ENCODE measurements around the gene PVALEF. TPM values are rescaled to one million over a fixed set of nuclear protein-coding genes. Genes with fewer than 3 reads are reported as not detected.

Gene PVALEF
- total and polyA plus RNA-seq, 2 of the 13 experiments (the other 11 are each of a cell fraction or from before 2014, with no cell fraction given) = 0.18 TPM

- TF ChIP-seq, protein P1, sequence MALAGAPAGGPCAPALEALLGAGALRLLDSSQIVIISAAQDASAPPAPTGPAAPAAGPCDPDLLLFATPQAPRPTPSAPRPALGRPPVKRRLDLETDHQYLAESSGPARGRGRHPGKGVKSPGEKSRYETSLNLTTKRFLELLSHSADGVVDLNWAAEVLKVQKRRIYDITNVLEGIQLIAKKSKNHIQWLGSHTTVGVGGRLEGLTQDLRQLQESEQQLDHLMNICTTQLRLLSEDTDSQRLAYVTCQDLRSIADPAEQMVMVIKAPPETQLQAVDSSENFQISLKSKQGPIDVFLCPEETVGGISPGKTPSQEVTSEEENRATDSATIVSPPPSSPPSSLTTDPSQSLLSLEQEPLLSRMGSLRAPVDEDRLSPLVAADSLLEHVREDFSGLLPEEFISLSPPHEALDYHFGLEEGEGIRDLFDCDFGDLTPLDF (CRISPR knock-in tag; IDR thresholded peaks at IDR 0.05) = no peak; the same call in 1 of the 2 replicates
- TF ChIP-seq, protein P2, sequence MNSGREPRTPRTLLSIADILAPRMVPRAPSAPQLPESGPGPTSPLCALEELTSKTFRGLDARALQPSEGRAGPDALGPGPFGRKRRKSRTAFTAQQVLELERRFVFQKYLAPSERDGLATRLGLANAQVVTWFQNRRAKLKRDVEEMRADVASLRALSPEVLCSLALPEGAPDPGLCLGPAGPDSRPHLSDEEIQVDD (CRISPR knock-in tag; IDR thresholded peaks at IDR 0.05; ENCODE audit: borderline replicate concordance) = no peak
- TF ChIP-seq TMF1 (CRISPR knock-in tag; IDR thresholded peaks at IDR 0.05; ENCODE audit: low read depth) (peak; percentile 94; the same call in 1 of the 2 replicates), REPIN1 (CRISPR knock-in tag; IDR thresholded peaks at IDR 0.05; ENCODE audit: borderline replicate concordance, low read depth) (peak; percentile 69; the same call in 1 of the 2 replicates), ZNF331 (CRISPR knock-in tag; IDR thresholded peaks at IDR 0.05) (peak; percentile 84), ZNF138 (CRISPR knock-in tag; IDR thresholded peaks at IDR 0.05; ENCODE audit: low read depth) (peak; percentile 4; the same call in 1 of the 2 replicates), ZNF367 (CRISPR knock-in tag; IDR thresholded peaks at IDR 0.05; ENCODE audit: borderline replicate concordance) (no peak), NCOA1 (CRISPR knock-in tag; IDR thresholded peaks at IDR 0.05) (peak; percentile 94), ZSCAN20 (CRISPR knock-in tag; IDR thresholded peaks at IDR 0.05; ENCODE audit: borderline replicate concordance) (peak; percentile 66; the same call in 1 of the 2 replicates), ZFP36L1 (CRISPR knock-in tag; IDR thresholded peaks at IDR 0.05) (no peak), FOXC1 (CRISPR knock-in tag; IDR thresholded peaks at IDR 0.05; ENCODE audit: borderline replicate concordance) (peak; percentile 90), GFI1 (CRISPR knock-in tag; IDR thresholded peaks at IDR 0.05; ENCODE audit: borderline replicate concordance) (peak; percentile 59; the same call in 1 of the 2 replicates), ZNF503 (CRISPR knock-in tag; IDR thresholded peaks at IDR 0.05) (0 out of 2 replicates have a peak, but pooled peaks have one; percentile 43), ATF7-NPFF (CRISPR knock-in tag; IDR thresholded peaks at IDR 0.05; ENCODE audit: low read depth) (no peak), SATB2 (CRISPR knock-in tag; IDR thresholded peaks at IDR 0.05) (peak; percentile 87; the same call in 1 of the 2 replicates), AGO2 (optimal IDR thresholded peaks at IDR 0.05; ENCODE audit: low read depth, low read length) (peak; percentile 51)
- TF ChIP-seq, protein P3, sequence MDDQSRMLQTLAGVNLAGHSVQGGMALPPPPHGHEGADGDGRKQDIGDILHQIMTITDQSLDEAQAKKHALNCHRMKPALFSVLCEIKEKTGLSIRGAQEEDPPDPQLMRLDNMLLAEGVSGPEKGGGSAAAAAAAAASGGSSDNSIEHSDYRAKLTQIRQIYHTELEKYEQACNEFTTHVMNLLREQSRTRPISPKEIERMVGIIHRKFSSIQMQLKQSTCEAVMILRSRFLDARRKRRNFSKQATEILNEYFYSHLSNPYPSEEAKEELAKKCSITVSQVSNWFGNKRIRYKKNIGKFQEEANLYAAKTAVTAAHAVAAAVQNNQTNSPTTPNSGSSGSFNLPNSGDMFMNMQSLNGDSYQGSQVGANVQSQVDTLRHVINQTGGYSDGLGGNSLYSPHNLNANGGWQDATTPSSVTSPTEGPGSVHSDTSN (CRISPR knock-in tag; IDR thresholded peaks at IDR 0.05; ENCODE audit: borderline replicate concordance) = no peak
- TF ChIP-seq, protein P4, sequence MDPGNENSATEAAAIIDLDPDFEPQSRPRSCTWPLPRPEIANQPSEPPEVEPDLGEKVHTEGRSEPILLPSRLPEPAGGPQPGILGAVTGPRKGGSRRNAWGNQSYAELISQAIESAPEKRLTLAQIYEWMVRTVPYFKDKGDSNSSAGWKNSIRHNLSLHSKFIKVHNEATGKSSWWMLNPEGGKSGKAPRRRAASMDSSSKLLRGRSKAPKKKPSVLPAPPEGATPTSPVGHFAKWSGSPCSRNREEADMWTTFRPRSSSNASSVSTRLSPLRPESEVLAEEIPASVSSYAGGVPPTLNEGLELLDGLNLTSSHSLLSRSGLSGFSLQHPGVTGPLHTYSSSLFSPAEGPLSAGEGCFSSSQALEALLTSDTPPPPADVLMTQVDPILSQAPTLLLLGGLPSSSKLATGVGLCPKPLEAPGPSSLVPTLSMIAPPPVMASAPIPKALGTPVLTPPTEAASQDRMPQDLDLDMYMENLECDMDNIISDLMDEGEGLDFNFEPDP (CRISPR knock-in tag; conservative IDR thresholded peaks at IDR 0.05) = 0 out of 2 replicates have a peak, but pooled peaks have one; percentile 70
- TF ChIP-seq, protein P5, sequence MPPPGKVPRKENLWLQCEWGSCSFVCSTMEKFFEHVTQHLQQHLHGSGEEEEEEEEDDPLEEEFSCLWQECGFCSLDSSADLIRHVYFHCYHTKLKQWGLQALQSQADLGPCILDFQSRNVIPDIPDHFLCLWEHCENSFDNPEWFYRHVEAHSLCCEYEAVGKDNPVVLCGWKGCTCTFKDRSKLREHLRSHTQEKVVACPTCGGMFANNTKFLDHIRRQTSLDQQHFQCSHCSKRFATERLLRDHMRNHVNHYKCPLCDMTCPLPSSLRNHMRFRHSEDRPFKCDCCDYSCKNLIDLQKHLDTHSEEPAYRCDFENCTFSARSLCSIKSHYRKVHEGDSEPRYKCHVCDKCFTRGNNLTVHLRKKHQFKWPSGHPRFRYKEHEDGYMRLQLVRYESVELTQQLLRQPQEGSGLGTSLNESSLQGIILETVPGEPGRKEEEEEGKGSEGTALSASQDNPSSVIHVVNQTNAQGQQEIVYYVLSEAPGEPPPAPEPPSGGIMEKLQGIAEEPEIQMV (CRISPR knock-in tag; IDR thresholded peaks at IDR 0.05; ENCODE audit: low read depth) = peak; percentile 92
Observed at GRCh38 chr17:81165246-81166032, at the start of gene PVALEF (continued).
